Measurements from ENCODE around the gene FOXO3.
"Not testable (repeated sequence)": the region's sequence is repeated elsewhere in the genome, so short reads cannot be mapped to it uniquely, and the experiment has no call there.

The FOXO3 gene

DNA sequence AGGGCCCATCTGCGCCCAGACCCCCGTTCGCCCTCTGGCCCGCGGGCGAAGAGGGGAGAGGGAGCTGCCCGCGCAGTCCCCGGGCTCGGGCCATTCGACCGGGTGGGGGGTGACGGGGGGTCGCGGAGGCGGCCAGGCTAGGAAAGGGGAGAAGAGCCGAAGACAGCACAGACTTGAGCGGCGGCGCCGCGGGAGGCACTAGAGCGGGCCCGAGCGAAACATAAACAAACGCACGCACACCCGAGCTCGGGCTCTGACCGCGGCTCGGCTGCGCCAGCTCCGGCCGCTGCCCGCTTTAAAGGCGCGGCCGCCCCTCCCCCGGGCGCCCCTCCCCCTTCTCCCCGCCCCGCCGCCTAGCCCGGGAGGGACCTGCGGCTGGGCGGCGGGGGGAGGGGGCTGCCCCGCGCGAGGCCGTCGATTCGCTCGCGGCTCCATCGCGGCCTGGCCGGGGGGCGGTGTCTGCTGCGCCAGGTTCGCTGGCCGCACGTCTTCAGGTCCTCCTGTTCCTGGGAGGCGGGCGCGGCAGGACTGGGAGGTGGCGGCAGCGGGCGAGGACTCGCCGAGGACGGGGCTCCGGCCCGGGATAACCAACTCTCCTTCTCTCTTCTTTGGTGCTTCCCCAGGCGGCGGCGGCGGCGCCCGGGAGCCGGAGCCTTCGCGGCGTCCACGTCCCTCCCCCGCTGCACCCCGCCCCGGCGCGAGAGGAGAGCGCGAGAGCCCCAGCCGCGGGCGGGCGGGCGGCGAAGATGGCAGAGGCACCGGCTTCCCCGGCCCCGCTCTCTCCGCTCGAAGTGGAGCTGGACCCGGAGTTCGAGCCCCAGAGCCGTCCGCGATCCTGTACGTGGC lies at the start of gene FOXO3:
TSS of gene FOXO3 (plus strand) at position 455 of the 846 bp plus-strand sequence. CDS start at position 747, 292 bp downstream.
- DNase-seq (ENCODE audit: low read depth in 2 of 2), result peak; percentile 29 to 47

DNA sequence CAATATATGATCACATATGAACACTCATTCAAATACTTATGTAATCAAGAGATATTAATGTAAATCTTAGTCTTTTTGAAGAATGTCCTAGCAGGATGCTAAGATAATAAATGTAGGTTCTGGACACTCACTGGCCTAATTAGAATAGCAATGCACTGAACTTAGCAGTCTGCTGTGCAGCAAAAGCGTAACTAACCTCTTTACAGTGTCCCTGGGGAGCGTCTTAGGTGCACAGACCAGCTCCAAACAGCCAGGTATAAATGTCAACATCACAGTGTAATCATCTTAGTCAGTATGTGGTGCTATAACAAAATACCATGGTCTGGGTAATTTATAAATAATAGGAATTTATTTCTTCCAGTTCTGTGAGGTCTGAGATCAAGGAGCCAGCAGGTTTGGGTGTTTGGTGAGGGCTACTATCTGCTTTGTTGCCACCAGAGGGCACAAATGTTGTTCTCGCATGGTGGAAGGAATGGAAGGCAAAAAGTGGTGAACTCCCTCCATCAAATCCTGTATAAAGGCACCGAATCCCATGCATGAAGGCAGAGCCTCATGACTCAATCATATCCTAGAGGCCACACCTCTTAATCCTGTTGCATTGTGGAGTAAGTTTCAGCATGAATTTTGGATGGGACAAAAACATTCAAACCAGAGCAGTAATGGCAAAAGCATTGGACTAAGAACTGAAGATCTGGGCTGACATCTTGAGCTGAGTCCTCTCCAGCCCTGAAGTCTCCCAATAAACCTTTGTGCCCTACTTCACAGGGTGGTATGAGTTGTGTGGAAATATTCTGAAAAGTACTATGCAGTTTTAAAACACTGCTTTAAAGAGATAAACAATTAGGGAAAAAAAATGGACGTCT lies 41.8 kb upstream of the FOXO3 start:
- DNase-seq (ENCODE audit: low read depth in 2 of 2), result no peak

DNA sequence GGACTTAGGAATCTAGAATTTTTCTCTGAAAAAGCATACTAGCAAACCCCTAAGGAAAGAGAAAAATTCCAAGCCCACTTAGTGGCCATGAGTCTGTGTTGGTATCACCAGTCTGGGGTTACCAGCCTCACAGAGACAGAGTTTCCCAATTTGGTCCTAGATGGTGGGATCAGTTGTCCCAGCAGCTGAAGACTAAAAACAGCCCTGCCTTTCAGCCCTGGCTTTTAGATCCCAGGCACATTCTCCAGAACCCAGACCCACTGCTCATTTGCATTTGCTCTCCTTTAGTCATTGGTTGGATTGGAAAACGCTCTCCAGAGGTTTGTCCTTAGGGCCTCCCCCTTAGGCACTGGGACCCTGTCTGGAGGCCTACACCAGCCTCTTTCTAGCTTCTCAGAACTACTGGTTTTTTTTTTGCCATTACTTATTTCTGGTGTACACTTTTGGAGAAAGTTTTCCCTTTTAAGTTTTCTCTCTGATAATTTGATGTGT lies 39.1 kb upstream of the FOXO3 start:
- DNase-seq (ENCODE audit: low read depth in 2 of 2), result no peak

DNA sequence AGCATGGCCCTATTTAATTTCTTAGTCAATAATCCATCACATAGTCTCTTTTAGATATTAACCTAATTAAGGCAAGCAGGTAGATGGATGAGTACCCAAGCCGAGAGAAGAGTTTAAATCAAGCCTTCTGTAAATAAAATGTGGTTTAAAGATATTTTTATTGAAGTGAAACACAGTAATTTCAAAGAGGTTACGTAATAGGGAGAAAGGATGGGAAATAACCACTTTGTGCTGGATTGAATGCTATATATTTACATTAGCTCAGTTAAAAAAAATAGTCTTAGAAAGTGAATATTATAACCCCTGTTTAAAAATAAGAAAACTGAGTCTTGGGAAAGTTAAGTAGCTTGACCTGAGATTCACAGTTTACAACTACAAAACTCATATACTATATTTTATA lies 37.0 kb upstream of the FOXO3 start:
- no peak for DNase-seq (ENCODE audit: low read depth in 2 of 2)

DNA sequence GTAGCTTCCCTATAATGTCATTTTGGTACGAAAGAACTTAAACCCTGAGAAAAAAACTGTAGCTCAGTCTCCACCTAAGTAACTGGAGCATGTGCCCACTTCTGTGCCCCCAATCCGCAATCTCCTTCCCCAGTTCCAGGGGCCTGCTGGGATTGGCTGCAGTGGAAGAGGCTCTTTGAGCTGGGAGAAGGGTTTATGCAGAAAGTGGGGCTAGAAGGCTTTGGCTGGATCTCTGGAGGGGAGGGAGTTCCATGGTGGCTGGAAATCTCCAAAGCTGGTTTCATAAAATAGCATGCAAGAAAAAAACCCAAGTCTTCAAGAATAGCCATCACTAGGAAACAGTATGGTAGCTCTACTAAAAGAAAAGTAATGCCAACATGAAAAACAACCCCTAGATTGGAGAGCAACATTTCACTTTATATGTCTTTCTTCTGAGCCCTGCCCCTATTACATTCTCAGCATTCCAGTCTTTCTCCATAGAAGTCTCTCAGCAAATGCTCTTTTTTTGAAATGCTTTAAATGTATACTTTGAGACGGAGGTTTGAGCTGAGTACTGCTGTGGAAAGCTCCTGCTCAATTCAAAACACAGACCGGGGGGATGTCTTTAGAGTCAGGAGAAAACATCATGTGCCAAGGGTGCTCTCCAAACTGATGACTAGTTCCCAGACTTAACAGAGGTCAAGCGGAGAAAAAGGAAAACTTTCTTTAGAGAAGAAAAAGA lies 36.0 kb upstream of the FOXO3 start:
- no peak for DNase-seq (ENCODE audit: low read depth in 2 of 2)

DNA sequence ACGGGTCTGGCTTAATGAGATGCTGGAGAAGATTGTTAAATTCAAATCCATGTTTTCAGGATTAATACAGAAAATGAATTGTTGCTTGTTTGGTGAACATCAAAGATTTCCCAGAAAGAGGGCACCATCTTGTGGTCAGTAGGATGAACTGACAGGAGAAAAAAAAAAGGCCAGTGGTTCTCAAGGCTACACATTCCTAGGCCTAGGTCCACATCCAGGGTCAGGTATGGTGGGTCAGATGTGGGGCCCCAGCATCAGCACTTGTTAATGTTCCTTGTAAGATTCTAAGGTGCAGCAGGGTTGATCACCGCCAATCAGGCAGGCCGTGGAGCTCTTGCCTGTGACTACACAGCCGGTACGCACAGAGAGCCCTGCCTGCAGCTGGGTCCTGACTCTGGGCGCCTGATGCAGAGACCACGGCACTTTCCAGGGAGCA lies 34.0 kb upstream of the FOXO3 start:
- no peak for DNase-seq (ENCODE audit: low read depth in 2 of 2)

DNA sequence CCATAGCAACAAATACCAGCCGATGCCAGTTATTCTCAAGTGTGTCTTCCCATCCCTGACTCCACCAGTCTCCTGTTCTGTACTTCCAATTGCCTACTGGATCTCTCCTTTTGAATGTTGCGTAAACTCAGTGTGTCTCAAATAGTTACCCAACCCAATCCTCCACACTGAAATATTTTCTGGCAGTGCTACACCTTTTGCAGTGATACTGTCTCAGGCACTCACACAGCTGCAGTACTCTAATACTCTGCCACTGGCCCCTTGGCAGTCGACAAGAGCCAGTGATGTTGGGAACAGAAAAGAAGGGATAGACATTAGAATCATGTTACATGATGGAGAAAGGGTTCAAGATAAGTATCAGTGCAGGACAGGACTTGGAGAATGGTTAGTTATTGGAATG lies 31.8 kb upstream of the FOXO3 start:
- DNase-seq (ENCODE audit: low read depth in 2 of 2), result no peak

DNA sequence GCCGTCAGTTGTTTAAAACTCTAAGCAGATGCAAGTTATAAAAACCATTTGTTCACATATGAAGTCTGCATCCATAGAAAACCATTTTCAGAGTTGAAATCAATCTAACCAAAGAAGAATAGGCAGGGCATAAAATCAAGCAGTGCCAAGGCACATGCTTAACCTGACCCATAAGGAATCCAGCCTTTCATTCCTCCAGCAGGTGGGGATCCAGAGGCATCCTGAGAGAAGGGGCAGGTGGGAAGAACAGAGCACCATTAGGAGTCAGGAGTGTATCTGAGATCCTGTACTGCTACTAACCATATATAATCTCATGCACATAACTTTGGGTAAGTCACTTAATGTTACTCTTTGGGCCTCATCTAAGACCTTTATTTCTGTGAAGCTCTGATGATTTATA lies 29.4 kb upstream of the FOXO3 start:
- no peak for DNase-seq (ENCODE audit: low read depth in 2 of 2)

DNA sequence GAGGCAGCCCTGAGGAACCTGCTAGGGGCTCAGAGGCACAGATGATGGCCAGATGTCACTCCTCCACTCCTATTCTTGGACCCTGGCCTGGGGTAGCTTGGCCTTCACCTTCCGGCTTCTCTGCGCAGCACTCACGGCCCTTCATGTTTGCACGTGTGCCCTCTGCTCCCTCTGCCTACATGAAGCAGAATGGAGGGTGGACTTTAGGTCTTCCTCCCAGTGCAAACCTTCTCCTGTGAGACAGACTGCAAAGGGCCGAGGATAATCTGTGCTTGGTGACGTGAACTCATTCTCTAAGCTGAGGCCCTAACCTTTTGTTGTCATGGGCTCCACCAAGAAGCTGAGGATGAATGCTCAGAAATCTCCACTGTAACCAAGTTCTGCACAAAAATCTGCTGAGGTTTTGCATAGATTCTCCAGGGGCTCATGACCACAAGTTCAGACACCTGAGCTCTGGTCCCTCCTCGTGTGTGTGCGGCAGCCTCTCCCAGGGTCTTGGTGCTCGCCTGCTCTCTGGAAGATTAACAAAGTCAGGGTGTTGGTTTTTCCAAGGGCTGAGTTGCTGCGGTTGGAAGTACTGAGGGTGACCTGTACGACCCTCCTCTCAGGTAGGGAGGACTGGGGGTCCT lies 25.5 kb upstream of the FOXO3 start:
- DNase-seq (ENCODE audit: low read depth in 2 of 2), result no peak

DNA sequence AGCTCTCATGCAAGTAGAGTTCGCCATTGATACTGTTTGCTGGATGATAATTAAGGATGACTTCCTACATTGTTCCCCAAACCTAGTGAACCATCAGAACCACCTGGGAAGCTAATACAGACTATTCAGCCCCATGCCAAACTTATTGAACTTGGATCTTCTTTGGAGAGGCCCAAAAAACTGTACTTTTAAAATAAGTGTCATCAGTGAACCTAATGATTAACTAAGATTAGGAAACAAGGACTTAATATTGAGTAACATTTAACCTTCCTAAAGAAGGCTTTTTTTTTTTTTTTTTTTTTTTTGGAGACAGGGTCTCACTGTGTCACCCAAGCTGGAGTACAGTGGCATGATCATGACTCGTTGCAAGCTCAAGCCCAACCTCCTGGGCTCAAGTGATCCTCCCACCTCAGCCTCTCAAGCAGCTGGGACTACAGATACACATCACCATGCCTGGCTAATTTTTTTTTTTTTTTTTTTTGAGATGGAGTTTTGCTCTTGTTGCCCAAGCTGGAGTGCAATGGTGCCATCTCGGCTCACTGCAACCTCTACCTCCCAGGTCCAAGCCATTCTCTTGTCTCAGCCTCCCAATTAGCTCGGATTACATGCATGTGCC lies 24.7 kb upstream of the FOXO3 start:
- not testable (repeated sequence) for DNase-seq (ENCODE audit: low read depth in 2 of 2)

DNA sequence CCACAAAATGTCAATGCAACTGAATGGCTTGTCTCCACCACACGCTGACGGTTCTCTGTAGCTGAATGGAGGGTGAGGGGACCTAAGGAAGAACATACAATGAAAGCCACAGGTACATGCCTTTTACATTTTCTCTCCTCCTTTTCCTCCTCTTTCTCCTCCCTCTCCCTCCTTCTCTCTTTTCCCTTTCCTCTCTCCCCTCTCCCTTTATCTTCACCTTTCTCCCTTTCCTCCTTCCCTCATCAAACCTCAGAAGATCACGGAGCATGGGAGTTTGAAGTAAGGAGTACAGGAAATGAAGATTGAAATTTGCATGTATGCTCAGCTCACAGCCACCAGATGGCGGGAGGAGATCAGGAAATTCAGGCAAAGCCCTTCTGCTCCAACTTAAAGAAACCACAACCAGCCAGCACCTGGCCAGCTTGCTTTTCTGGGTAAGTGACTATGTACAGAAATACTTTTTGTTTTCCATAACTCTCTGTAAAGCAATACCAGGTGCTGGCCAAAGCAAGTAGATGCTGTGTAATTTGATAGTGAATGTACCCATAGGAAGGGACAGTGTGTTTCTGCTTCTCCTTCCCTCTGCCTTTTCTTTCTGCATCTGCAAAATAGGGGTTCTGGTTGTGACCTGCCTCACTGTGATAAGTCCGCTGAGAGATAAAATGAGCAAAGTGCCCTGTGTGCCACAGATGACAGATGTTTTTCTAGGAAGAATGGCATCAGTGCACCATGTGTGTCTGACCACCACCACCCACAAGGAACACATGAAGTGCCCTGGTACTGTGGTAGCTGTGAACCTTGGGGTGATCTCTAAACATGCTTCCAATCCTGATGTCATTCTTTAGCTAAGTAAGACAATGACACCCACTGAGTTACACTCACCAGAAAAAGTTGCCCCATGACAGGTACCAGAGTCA lies 18.6 kb upstream of the FOXO3 start:
- peak; percentile 31 to 51 for DNase-seq (ENCODE audit: low read depth in 2 of 2)

DNA sequence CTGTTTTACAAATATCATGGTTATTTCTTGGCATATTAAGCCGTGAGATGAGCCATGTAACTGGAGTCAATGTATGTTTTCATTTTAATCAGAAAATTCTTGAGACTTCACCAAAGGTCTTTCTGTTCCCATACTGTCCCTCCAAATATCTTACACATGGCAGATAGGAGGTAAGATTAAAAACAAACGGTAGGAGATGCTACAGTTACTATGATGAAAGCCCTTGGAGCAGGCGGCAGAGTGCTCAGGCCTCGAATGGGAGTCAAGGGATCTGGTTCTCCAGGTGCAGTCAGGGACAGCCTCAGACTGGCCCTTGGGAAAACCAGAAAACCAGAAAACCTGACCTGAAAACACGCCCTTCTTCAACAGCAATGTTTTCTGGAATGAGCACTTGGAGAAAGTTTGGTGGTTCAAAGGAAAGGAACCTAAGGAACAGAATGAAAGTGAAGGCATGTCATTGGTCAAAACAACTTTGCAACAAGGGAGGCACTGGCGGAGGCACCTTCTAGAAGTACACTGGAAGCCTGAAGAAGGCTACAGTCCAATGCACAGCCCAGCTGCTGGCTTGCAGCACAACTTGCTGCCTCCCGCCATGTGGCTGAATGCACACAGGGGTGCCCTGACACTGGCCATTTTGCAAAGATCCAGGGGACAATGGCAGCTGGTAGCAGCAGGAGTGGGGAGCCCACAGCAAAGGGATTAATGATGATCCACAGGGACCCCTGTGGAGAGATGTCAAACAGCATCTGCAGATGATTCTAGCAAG lies 17.4 kb upstream of the FOXO3 start:
- DNase-seq (ENCODE audit: low read depth in 2 of 2), result no peak

DNA sequence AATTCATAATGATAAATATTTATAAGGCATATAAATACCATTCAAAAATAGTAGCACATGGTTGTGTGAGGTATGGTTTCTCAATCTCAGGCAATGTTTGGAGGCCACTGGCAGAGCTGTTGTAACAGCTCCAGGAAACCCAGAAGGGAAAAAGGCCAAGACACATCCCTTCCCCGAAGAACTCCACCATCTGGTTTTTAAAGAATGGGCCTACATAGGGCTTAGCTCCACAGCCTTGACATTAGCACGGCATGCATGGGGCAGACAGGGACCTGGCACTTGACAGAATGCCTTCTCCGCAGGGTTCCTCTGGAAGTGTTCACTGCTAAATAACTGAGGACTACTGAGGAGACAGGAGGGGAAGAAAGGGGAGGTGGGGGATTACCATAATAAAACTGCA lies 16.1 kb upstream of the FOXO3 start:
- no peak for DNase-seq (ENCODE audit: low read depth in 2 of 2)

DNA sequence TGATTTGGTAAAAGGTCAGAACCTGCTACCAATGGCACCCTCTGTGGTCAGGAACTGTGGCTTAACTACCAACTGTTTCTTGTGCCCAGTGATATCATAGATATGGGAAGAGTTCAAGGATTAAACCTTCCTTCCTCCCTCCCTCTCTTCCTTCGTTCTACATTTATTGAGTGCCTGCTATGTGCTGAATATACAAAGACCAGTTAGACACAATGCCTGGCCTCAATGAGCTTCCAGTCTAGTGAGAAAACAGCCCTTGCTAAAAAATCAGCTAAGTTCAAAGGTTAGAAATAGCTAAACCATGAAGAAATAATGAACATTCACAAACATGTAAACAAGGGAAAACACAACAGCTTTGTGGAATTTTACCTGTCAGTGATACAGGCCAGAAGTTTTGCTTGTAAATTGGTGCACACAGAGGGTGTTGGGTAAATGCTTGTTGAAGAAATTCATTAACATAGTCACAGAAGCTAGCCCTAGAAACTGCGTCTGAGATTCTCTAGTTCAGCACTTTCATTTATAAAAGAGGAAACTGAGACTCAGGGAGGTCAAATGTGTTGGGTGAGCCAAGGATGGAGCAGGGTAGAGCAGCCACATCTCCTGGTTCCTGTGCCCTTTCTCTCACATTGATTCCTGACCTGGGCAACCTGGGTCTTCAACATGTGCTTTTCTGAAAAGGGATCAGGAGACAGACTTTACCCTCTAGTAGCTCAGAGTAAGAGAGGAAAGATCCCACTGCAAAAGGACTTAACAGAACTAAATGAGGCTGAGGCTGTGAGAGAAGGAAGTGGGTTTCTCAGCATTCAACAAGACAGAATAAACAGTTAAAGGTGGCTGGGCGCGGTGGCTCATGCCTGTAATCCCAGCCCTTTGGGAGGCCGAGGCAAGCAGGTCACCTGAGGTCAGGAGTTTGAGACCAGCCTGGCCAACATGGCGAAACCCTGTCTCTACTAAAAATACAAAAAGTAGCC lies 14.4 kb upstream of the FOXO3 start:
- no peak for DNase-seq (ENCODE audit: low read depth in 2 of 2)

DNA sequence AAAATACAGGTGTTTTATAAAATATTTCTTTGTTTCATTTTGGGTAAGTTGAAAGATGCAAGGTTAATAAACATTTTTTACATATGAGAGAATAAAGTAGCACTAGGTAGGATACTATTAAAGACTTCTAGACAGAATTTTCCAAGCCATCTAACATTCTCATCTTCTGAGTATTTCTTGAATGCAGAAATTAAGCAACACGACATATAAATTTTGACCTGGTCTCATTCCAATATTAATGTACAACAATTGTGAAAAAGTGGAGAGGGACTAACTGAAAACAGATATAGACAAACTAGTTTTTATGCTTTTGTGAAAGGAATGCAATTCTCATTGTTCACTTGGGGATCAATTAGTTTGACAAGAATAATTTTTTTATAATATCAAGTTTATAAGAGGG lies 11.5 kb upstream of the FOXO3 start:
- no peak for DNase-seq (ENCODE audit: low read depth in 2 of 2)

DNA sequence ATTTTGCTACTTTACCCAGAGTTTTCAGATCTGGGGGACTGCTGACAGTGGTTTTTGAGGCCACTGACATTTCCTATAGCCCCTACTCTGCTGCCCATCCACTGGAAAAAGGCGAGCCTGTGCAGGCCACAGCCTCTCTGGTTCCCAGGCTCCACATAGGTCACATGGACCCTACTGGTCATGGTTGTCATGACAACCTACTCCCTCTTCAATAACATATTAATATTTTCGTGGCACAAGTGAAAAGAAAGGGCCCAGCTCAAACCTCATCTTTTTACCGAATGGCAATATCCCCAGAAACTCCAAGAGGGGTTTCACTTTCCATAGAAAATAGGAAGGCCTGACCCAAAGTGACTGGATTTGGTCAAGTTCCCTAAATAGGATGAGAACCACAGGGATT lies 11.0 kb upstream of the FOXO3 start:
- DNase-seq (ENCODE audit: low read depth in 2 of 2), result no peak

DNA sequence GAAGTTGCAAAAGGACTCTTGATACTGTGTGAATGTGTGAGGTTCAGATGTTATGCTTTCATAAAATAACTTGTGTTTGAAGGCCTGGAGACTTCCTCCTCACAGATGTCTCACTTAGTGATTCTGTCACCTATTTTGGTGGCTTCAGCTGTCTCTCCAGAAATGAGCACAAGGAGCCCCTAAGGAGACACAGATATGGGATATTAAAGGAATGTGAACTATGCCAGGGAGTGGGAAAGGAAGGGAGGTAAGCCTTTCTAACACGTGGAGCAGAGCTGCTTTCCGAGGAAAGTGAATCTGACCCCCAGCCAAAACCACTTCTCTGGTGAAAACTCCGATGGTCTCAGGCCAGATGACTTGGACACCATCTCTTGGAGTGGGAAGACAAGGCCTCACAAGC lies 10.5 kb upstream of the FOXO3 start:
- DNase-seq (ENCODE audit: low read depth in 2 of 2), result no peak
